ENCODE measurements around the gene ZSWIM5.
"Not testable (repeated sequence)": the region's sequence is repeated elsewhere in the genome, so short reads cannot be mapped to it uniquely, and the experiment has no call there.

The ZSWIM5 gene

DNA sequence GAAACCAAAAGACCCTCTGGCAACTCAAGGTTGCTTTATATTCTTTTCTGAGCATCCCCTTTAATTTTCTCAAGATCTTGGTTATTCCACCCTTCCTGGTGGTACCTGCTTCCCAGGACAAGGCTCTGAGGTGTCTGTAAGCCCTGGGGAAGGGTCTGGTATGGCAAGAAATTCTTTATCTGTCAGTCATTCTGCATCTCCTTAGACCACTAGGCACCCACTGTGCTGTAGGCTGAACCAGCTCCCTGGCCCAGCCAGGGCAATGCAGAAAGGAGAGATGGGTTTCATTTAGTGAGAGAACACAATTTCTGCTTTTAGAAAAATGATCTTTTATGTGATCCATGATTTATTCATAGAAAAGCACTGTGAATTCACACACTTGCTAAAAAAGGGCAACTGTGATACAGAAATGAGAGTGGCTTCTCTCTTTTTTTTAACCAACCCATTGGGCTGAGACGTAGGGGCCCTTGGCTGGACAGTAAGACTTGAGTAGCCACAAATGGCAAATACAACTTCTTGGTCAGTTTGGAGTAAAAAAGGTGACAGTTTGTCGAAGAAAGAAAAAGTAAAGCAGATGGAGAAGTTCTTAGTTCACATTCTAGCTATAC is 190.2 kb downstream of the ZSWIM5 start:
- no peak for DNase-seq

GRCh38 chr1:45015683-45016082 is 190.7 kb downstream of the ZSWIM5 start:
- DNase-seq = no peak

- peak; percentile 58 for DNase-seq
Observed at GRCh38 chr1:45014321-45015028, 191.9 kb downstream of the ZSWIM5 start.

DNA sequence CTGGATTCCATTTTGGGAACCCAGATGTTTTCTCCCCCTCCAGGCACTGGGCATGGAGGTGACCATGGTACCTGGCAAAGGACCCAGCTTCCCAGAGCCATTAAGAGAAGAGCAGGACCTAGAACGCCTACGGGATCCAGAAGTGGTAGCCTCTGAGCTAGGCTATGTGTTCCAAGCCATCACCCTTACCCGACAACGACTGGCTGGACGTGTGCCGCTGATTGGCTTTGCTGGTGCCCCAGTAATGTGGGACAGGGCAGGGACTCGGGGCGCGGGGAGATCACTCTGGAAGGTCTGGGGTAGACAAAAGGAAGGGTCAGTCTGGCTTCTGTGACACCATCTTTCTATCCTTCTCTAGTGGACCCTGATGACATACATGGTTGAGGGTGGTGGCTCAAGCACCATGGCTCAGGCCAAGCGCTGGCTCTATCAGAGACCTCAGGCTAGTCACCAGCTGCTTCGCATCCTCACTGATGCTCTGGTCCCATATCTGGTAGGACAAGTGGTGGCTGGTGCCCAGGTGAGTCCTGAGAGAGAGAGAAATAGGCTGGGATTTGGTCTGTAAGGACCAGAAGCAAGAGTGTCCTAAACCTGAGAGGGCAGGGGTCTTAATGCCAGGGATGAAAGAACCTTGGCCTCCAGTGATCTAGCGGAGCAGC is 192.7 kb downstream of the ZSWIM5 start:
- DNase-seq = no peak

- DNase-seq = peak; percentile 19
Observed at GRCh38 chr1:45012639-45013278, 193.6 kb downstream of the ZSWIM5 start.

GRCh38 chr1:45011837-45012638 is 194.4 kb downstream of the ZSWIM5 start, which contains the start of gene UROD:
TSS of gene UROD (plus strand) at chr1:45012254. CDS start at chr1:45012266, 12 bp downstream.
- DNase-seq = peak; percentile 91

- DNase-seq = peak; percentile 61
Observed at GRCh38 chr1:45010855-45011811, 195.3 kb downstream of the ZSWIM5 start, which contains the start of gene HECTD3. TSS of gene HECTD3 (minus strand) at chr1:45011324. CDS start at chr1:45011257, 67 bp downstream.

- DNase-seq = peak; percentile 24
Observed at GRCh38 chr1:45009956-45010854, 196.2 kb downstream of the ZSWIM5 start.

GRCh38 chr1:45009296-45009865 is 197.0 kb downstream of the ZSWIM5 start:
- DNase-seq = no peak

GRCh38 chr1:45008516-45008915 is 197.9 kb downstream of the ZSWIM5 start:
- DNase-seq = no peak

GRCh38 chr1:45008076-45008475 is 198.3 kb downstream of the ZSWIM5 start:
- DNase-seq = no peak

- DNase-seq = no peak
Observed at GRCh38 chr1:45007311-45007710, 199.1 kb downstream of the ZSWIM5 start.

DNA sequence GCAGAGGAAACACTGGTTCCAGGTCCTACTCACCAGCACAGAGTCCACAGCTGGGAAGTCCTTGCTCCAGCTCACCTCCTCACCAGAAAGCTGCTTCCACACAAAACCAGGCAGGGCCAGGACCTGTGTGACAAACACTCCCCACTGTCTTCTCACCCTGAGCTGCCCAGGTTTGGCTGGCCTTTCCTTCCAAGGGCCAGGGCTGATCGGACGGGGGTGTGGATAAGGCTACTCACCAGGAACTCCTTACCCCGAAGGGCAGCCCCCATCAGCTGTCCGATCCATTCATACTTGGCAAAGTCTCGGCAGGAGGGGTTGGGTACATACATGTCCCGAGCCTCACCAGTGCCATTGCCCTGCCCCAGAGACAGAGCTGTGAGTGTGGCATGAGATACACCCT is 200.6 kb downstream of the ZSWIM5 start:
- no peak for DNase-seq

- DNase-seq = no peak
Observed at GRCh38 chr1:45004281-45004920, 202.0 kb downstream of the ZSWIM5 start.

DNA sequence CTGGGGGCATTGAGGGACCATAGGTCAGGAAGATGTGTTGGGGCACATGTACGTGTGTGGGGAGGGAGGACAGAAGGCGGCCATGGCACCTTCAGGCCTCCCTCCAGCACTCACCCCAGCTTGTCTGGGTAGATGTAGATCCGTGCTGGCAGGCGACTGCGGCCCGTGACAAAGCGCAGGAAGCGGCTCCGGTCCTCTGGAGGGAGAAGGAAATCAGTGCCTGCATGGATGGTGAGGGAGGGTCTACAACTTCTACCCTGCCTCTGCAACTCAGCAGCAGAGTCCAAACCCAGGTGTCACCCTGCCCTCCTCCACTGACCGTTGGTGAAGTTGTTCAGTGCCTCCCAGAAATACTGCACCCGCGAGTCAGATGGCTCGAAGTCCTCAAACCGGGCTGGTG is 202.7 kb downstream of the ZSWIM5 start:
- DNase-seq = no peak

- DNase-seq = no peak
Observed at GRCh38 chr1:45002650-45003645, 203.5 kb downstream of the ZSWIM5 start.

DNA sequence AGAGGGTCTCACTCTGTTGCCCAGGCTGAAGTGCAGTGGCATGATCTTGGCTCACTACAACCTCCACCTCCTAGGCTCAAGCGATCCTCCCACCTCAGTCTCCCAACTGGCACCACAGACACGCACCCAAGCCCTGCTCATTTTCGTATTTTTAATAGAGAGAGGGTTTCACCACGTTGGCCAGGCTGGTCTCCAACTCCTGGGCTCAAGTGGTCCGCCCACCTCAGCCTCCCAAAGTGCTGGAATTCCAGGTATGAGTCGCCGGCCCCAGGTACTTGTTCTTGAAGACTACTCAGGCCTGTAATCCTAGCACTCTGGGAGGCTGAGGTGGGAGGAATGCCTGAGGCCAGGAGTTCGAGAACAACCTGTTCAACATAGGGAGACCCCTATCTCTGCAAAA is 204.8 kb downstream of the ZSWIM5 start:
- not testable (repeated sequence) for DNase-seq

DNA sequence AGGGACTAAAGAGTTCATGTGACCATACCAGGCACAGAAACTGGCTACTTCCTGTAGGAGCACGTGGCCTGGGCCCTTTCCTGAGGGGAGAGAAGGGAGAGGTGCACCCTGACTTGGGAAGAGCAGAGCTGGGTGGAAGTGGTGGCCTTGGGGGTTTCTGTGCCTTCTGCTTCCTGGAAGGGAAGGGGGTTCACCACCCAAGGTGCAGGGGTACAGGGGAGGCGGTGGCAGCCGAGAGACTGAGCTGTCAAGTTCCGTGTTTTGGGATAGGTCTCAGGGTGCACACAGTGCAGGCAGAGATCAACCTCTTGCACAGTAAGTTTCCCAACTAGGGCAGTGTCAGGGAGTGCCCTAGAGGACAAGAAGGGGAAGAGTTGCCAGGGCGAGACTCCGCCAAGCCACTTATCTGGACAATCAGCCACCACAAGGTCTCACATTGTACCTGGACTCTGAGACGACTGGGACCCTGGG is 205.4 kb downstream of the ZSWIM5 start:
- no peak for DNase-seq
